Activated CD4-positive, alpha-beta T cell treated with anti-CD3 and anti-CD28 coated beads for 1 hour (primary cell): ENCODE measurements around the gene CYB561.
A peak's percentile ranks its signal among the peaks of the same experiment; 100 is the strongest.

Experiments
- DNase-seq: peaks from one replicate; pipeline ENCODE4 v3.0.0-alpha.2; 2020

CYB561 gene

DNA sequence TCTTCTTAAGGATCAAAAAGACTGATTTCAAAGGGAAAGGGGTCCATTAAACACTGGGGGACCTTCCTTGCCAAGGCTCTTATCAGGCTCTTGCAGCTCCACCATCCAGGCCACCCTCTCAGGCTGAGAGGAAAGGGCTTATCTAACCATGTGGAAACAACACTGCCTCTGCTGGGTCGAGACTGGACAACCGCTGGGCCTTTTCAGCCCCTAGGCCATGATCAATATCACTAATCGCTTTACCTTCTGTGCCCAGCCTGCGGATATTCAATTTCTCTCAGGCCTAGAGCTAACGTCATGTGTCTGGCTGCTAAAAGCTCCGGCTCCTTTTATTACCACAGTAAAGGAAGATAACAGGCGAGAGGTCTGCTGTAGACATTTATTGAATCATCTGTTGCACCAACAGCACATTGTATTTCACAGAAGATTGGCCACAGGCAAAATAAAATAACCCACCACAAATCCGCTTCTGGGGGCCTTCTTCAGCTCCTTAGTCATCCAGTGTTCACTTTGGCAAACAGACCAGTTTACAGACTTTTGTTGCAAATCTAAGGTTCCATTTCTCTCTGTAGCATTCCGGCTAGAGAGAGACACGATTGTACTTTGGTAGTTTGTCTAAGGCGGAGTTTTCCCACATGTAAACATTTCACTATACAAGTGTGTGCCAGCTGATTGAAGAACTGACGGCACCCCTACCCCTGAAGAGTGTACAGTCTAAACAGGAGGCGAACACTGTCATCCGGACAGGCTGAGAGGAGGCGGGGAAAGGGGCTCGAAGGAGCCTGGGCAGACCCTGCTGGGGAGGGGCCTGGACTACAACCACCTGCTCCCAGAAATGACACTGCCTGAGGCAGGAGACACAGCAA lies 13.9 kb downstream of the CYB561 start:
- DNase-seq = no peak

DNA sequence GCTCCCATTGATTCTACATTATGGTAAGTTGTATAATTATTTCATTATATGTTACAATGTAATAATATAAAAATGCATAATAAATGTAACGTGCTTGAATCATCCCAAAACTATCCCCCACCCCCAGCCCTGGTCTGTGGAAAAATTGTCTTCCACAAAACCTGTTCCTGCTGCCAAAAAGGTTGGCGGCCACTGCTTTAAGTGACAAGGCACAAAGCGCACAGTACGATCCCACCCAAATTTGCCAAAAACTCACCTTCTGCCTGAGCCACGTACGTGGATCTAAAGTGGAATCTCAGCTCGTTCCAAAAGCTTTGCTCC lies 14.5 kb downstream of the CYB561 start:
- no peak for DNase-seq

DNA sequence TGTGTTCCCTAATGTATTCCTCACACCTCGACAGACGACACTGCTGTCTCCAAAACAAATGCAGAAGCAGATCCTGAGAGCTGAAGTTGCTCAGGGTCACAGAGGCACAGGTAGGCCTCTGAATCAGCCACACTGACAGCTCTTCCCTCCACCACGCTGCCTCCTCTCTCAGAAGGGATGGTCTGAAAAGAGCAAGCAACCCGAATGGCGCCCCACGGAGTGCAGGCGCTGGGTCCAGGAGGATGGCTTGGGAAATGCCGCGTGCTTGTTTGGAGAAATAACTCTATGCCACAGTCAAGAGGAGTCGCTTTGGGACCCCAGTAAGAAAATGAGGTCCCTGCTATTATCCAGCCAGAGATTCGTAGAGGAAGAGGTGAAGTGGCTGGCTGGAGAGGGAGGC lies 15.9 kb downstream of the CYB561 start:
- no peak for DNase-seq

DNA sequence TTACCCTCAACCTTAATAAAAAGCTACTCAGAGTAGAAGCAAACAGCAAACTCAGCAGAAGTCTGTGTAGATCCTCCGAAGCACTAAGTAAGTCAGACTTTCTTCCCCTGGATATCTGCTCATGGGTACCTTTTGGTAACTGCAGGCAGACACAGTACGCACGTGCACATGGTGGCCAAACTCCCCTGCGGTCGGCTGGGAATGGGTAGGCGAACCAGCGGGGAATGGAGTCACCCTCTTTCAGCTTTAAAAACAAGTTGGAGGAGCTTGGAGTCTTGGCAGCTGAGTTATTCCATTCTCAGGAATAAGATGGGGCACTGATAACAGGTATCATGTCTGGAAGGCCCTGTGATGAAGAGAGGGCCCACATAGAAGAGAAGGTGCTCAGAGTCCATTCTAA lies 16.3 kb downstream of the CYB561 start:
- no peak for DNase-seq

DNA sequence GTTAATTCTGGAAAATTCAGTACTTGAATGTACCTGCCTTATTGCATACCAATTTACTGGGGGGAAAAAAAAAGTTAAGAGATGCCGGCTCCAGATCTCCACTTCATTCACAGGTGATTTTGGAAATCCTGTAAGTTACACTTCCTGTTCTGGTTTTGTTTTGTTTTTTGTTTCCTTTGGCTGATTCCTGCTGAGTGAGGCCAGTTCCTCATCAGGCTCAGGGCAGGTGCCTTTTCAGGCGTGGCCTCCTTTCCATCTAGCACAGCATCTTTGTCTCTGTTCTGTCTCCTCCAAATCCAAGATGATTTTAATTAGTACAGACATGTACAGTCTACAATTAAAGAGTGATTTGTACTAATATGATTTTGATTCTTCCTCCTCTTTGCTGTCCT lies 19.2 kb downstream of the CYB561 start:
- DNase-seq = no peak

DNA sequence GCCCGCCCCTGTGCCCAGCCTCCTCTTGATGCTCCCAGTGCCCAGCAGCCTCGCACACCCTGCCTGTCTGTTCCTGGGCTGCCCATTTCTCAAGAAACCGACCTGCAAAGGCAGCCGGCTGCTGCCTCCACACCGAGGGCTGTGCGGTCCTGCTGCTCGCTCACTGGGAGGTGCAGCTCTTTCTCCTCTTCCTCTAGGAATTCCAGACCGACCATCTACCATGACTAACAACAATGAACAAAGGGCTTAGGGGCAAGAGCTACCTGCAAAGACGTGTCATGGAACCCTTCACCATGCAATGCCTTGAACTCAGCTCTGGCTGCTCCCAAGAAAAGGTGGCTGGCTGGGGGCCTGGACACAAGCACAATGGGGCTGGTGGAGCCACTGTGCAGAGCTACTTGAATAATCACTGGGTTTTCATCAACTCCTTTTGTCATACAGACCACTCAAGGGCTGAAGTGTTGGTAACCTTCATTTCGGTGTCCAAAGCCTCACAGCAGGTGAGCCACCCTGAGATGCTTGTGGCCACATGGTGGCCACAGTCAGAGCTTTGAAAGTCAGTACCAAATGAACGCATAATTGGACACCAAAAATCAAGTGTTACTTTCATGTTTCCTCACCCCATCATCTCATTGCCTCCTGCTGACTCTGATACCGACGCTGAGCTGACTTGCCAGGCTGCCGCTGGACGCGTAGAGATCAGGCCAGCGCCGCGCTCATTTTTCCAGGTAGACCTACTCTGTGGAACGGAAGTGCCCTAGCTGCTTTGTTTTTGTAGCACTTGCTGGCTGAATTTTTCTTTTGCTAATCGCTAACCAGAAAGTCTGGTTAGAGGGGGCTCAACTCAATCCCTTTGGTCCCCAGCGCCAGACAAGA lies 19.8 kb downstream of the CYB561 start:
- no peak for DNase-seq

DNA sequence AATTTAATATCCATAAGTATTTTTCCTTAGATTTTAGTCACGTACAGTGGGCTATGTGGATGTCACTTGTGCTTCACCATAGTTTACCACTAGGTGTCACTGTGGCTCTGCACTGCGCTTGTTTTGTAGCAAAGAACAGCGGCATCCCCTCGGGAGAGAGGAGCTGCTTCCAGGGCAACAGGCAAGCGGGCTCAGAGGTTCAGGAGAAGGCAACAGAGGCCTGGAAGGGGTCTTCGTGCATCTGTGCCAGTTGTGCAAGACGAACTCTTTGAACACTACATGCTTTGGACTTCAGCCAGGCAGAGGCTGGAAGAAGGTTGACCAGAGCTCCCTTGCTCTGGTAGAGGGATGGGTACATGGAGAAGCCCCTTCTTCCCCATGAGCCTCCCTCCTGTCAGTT lies 20.6 kb downstream of the CYB561 start:
- DNase-seq = peak; percentile 52

DNA sequence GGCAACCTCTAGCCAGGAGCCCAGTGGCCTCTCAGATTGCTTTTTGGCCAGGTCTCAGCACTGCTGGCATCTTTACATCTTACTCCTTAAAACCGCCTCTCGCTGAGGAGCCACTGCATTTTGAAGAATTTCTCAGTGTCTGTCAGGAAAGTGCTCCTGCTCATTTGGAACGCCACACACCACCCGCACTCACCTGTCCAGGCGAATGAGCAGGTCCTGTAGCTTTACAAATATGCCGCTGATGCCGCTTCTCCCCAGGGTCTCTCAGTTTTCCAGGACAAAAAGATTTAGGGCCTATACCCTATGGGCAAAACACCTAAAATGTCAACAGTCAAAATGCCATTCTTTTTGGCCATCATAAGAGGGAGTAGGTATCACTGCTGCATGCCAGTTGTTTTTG lies 22.1 kb downstream of the CYB561 start:
- no peak for DNase-seq

DNA sequence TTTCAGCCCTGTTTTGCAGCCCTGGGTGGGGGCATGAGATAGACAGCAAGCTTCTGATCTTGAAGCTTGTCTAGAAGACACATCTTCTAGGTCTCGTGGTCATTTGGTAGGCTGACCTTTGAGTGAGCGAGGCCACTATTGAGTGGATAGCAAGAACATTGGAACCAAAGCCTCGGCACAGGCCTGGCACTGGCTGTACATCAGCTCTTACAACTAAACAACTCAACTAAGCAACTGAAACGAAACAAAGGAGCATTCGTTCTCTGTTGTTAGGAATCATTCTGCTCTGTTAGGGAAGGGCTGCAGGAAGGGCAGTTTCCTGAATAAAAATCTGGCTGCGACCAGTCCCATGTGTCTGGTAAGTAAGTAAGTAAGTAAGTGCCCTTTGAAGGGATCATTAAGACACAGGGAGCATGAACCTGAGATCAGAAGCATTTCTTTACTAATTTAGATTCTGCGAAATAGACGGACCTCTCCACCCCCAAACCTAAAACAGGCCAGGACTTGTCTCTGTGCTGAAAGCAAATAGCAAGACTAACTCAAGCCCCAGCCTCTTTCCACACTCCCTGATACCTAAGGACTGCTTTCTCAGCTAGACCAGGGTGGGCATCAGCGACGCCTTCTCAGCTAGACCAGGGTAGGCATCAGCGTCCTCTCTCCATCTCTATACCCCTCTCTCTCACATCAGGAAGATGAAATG lies 22.7 kb downstream of the CYB561 start:
- no peak for DNase-seq

DNA sequence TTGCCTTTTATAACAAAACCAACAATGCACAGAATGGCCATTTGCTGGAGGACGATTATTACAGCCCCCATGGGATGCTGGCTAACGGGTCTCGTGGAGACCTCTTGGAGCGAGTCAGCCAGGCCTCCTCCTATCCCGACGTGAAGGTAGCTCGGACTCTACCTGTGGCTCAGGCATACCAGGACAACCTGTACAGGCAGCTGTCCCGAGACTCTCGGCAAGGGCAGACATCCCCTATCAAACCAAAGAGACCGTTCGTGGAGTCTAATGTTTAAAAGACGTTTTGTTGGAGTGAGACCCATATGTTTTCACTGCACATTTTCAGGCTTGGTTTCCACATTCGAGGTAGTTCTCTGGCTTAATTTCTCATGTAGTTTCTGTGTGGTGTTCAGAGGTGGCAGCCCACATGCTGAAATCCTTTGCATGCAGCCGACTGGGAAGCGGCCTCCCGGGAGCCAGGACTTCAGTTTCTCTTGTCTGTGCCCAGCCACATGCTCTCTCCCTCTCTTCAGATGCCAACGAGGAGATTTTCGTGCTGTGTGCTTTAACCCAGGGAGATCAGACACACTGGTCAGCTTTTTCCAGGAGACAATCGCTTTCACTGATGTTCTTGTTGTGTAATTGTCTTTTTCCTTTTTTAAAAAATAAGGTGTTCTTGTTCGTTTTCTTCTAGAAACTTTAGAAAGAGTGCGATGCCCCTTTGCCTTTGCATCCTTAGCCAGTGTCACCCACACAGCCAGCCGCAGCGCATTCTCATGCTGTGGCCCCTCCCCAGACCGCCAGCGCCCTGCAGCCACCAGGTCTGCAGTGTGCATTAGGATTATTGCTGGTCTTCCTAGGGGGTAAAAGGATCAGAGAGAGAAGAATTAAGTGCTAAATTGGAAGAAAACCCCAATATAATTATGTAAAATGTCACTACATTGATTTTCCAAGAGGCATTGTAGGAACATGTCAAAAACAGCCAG lies 24.1 kb downstream of the CYB561 start:
- DNase-seq = no peak

DNA sequence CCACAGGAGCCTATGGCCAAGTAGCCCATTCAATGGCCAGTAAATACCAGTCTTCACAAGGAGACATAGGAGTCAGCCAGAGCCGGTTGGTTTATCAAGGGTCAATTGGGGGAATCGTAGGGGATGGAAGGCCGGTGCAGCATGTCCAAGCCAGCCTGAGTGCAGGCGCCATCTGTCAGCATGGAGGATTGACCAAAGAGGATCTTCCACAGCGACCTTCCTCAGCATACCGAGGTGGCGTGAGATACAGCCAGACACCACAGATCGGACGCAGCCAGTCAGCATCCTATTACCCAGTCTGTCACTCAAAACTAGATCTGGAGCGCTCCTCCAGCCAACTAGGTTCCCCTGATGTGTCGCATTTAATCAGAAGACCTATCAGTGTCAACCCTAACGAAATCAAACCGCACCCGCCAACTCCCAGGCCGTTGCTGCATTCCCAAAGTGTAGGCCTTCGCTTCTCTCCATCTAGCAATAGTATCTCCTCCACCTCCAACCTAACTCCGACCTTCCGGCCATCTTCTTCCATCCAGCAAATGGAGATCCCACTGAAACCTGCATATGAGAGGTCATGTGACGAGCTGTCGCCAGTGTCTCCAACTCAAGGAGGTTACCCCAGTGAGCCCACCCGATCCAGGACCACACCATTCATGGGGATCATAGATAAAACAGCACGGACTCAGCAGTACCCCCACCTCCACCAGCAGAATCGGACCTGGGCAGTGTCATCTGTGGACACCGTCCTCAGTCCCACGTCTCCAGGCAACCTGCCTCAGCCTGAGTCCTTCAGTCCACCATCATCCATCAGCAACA lies 25.0 kb downstream of the CYB561 start:
- no peak for DNase-seq

DNA sequence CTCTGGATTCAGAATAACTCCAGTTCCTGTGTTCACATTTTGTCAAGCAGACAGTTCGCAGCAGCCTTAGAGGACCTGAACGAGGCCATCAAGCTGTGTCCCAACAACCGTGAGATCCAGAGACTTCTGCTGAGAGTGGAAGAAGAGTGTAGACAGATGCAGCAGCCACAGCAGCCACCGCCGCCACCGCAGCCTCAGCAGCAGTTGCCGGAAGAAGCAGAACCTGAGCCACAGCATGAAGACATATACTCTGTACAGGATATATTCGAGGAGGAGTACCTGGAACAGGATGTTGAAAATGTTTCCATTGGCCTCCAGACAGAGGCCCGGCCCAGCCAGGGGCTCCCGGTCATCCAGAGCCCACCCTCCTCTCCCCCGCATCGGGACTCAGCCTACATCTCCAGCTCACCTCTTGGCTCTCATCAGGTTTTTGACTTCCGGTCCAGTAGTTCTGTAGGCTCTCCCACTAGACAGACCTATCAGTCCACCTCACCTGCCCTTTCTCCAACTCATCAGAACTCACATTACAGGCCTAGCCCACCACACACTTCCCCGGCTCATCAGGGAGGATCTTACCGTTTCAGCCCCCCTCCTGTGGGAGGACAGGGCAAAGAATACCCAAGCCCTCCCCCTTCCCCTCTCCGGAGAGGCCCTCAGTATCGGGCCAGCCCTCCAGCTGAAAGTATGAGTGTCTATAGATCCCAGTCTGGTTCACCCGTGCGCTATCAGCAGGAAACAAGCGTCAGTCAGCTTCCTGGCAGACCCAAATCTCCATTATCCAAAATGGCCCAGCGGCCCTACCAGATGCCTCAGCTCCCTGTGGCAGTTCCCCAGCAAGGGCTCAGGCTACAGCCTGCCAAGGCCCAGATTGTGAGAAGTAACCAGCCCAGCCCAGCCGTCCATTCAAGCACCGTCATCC lies 25.9 kb downstream of the CYB561 start:
- no peak for DNase-seq

DNA sequence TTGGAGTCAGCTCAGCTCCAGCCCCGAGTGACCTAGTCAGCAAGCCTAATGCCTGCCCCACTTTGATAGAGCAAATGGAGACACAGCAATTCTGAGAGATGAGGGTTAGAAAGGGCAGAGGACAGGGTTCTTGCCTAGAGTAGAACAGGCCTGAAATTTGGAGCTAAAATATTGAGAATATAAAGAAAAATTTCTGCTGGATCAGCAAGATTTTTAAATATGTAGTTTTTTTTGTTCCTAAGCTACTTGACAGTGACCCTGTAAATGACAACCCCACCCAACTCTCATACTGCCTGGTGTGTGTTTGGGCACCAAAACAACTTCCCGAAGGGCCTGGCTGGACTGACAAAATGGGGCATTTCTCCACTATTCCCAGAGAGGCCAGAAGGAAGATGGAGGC lies 26.7 kb downstream of the CYB561 start:
- DNase-seq = no peak

DNA sequence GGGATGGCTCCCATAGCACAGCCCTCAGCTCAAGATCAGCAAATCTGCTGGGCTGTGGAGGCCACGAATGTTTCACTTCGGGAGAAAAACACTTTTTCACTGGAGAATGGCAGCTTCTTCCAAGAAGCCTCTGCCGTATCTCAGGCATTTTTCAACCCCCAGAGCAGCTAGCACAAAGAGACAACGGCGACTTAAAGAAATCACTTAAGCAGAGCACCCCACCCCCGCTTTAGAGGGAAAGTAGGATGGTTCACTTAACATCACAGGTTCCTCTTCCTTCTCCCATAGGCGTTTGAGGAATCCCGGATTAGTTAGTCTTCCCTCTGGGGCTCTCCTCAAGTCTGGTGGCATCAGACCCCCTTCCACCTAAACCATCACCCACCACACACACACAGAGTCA lies 27.6 kb downstream of the CYB561 start:
- DNase-seq = no peak

DNA sequence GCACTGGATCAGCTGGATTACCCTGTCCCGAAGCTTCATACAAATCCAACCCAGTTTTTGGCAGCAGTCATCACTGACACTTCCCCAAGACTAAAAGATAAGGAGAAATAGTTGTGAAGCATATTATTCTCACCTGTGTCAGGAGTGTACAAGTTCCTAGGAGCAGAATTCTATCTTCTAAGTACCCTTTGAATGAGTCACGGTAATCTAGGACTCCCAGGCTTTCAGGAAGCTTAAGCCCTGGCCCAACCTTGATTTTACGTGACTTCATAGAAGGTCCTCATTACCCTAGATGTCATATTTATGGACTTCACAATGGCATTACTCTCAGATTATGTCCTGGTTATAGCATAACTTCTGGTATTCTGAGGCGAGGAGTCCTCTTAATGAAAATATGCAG lies 31.9 kb downstream of the CYB561 start:
- no peak for DNase-seq

DNA sequence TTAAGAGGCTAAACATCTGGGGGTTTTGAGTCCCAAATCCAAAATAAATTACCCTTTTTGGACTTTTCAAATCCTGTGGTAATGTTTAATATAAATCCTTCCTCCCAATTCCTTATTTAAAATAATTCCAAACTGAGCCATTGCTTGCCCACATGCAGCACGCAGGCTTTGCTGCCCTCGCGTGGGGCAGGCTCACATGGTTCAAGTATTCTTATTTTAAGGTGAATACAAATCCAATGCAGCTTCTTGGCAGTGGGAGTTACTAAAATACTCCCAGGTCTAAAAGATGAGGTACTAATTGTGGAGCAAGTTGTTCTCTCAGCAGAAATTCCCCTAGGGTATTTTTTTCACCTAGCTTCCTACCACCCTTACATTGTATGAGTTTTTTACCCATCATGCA lies 33.0 kb downstream of the CYB561 start:
- DNase-seq = no peak

DNA sequence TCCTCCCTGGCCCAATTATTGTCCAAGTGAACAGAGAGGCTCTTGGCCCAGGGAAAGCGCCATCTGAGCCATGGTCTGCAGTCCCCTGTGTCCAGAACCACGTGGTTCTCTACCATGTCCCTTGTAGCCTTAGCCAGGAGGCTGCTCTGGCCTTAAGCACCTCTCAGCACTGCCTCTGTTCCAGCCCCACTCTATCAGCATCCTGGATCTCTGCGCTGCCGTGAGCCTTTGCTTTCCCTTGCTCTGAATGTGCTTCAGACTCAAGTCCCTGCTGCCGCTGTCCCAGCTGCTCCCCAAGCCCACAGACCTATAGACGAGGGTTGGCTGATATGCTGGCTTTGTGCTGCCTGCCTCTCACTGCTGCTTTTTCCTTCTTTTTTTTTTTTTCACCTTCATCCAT lies 33.9 kb downstream of the CYB561 start:
- no peak for DNase-seq

DNA sequence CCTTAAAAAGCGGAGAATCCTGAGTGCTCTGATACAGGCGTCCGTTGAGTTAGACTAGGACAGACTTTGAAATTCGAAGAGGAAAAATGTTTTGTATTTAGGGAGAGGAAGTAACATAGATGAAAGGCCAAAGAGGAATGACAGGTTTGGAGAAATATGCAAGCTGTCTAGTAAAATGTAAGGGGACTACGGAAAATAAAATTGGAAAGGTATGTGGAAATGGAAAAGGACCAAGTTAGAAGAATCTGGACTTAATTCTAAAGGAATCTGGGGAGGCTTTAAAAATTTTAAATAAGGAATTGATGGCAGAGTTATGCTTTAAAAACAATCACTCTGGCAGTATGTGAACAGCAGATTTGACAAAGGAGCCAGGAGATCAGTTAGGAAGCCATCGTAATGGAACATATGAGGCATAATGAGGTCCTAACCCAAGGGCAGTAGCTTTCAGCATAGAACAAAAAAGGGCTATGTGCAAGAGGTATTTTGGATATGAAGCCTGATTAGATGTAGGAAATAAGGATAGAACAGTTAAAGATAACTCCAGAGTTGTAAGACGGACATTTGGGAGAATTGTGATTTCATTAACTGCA lies 38.3 kb downstream of the CYB561 start:
- no peak for DNase-seq

DNA sequence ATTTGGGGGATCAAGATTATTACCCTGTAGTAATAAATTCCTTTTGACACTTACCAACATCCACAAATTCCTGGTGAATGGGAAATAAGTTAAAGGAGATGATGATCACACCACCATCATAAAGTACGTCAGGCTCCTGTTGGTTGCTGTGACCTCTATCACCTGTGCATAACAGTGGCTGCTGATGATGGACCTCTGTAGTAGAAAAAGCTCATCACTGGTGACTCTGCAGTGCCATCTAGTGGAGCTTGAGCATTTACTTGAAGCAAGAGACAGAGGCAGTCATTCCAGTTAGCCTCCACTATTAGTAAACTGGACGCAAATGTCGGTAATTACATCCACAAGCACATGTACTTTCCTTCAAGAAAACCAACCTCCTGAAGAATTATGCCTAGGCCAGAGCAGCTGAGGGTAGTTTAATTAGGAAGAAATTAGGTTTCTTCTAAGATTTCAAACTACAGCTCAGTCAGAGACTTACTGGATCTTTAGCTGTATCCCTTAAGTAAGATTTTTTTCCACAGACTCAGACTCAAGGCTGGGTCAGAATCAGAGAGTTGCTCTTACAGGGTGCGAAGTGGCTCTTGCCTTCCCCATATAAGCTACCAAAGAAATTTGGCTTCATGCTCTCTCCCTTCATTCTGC lies 39.3 kb downstream of the CYB561 start:
- DNase-seq = peak; percentile 30
